IPS-11a (cell line): Measurements from ENCODE around the gene PTPRU.

Source experiments
- H3K4me3 ChIP-seq: one replicate; pipeline ENCODE4 v1.5.1; 2013; ENCODE audit warnings: low read depth, low read length, control low read depth

The PTPRU gene

DNA sequence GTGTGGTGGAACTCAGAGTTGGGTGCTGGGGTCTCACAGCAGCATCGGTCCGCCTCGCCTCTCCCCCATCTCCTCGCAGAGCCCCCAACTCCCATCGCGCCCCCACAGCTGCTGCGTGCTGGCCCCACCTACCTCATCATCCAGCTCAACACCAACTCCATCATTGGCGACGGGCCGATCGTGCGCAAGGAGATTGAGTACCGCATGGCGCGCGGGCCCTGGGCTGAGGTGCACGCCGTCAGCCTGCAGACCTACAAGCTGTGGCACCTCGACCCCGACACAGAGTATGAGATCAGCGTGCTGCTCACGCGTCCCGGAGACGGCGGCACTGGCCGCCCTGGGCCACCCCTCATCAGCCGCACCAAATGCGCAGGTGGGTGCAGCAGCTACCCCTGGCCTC, 24.2 kb downstream of the PTPRU start:
- no peak overlapping the region for H3K4me3 ChIP-seq

DNA sequence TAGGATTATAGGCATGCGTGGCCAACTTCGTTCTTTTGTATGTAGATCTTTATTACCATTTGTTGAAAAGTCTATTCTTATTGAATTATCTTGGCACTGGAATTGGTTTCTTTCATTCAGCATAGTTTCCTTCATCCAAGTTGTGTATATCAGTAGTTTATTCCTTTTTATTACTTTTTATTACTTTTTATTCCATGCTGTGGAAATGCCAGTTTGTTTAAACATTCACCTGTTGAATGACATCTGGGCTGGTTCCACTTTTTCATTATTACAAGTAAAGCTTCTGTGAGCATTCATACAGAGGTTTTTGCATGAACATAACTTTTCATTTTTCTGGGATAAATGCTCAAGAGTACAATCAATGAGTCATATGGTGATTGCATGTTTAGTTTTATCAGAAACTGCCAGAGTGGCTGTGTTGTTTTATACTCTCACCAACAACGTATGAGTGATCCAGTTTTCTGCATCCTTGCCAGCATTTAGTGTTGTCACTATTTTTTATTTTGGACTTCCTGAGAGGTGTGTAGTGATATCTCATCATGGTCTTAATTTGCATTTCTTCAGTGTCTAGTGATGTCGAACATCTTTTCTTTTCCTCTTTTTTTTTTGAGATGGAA, 28.6 kb downstream of the PTPRU start:
- no peak overlapping the region for H3K4me3 ChIP-seq

DNA sequence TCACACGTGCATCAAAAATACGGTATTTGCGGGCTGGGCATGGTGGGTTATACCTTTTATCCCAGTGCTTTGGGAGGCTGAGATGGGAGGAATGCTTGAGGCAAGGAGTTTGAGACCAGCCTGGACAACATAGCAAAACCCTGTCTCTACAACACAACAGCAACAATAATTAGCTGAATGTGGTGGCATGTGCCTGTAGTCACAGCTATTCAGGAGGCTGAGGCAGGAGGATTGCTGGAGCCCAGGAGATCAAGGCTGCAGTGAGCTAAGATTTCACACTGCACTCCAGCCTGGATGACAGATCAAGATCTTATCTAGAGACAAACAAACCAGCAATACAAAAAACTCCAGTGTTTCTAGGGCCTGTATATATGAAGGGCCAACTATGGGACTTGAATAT, 30.6 kb downstream of the PTPRU start:
- H3K4me3 ChIP-seq = no peak overlapping the region

DNA sequence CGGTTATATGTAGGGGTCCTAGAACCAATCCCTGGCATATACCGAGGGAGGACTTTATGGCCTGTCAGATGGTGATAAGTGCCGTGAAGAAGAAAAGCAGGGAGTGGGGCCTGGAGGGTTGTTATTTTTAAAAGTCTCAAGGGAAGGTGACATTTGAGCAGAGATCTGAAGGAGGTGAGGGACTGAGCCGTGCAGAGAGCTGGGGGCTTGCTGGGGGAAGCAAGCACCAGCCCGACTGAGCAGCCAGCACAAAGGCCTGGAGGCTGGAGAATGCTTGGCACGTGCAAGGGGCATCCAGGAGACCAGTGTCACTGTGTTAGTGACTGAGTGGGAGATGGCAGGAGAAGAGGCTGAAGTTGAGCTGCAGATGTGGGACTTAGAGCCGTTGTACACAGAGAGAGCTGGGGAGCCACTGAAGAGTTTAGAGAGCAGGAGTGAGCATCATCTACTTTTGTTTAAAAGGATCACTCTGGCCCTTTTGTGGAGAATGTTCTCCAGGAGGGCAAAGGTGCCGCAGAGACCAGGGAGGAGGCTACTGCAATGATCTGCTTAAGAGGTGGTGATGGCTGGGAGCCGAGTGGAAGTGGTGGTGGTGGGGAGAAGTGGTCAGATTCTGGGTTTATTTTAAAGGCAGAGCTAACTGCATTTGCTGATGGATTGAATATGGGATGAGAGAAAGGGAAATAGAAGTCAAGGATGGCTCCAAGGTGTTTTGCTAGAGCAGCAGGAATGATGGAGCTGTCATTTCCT, 31.2 kb downstream of the PTPRU start:
- no peak overlapping the region for H3K4me3 ChIP-seq

DNA sequence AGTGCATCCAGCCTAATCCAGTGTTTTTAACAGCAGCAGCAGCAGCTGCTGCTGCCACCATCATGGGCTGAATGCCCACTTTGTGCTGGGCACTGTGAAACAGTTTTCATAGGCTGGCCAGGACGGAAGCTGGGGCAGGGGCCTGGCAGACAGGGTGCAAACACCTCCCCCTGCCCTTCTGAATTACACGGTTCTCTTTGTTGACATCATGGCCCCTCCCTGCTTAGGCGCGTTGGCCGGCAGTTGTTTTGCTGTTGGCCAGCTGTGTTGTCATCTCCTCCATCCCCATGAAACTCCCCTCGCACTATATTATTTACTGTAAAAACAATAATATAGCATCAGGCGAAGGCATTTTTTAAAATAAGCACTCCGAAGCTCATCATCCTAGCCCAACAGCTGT, 33.1 kb downstream of the PTPRU start:
- no peak overlapping the region for H3K4me3 ChIP-seq

DNA sequence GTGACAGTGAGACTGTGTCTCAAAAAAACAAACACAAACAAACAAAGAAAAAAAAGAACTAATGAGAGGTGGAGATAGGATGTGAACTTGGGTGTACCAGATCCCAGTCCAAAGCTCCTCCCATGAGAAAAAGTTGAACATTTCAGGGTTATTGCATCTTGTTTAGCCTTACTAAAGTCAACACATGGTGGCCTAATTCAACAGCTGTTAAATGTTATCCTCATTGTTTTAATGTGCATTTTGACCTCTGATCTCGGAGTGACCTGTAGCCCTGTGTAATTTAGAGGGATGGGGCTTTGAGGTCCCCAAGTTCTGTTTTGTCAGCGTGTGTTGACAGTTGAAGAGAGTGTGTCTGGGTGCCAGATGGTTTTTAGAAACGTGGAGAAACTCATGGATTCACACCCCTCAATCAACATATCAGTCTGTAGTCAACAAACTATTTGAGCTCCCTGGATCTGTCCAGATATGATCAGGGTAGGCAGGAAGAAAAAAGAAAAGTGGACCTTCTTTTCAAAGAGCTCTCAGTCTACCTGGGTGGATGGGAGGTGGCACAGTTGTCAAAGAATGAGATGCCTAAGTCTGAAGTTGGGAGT, 34.7 kb downstream of the PTPRU start:
- no peak overlapping the region for H3K4me3 ChIP-seq

DNA sequence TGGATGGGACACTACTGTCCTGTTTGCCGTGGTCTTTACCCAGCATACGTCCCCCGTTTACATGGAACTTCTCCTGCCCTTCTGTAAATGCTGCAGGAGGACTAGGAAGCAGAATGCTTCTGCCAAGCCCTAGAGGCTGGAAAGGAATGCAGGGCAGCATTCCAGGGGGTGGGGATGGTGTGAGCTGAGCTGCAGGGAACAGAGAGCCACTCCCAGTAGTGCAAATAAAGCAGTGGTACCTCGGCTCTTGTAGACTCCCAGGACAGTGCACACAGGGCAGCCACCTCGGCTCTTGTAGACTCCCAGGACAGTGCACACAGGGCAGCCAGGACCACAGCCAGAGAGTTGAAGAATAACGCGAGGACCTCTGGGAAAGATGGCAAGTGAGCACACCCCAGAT, 35.4 kb downstream of the PTPRU start:
- H3K4me3 ChIP-seq = no peak overlapping the region

DNA sequence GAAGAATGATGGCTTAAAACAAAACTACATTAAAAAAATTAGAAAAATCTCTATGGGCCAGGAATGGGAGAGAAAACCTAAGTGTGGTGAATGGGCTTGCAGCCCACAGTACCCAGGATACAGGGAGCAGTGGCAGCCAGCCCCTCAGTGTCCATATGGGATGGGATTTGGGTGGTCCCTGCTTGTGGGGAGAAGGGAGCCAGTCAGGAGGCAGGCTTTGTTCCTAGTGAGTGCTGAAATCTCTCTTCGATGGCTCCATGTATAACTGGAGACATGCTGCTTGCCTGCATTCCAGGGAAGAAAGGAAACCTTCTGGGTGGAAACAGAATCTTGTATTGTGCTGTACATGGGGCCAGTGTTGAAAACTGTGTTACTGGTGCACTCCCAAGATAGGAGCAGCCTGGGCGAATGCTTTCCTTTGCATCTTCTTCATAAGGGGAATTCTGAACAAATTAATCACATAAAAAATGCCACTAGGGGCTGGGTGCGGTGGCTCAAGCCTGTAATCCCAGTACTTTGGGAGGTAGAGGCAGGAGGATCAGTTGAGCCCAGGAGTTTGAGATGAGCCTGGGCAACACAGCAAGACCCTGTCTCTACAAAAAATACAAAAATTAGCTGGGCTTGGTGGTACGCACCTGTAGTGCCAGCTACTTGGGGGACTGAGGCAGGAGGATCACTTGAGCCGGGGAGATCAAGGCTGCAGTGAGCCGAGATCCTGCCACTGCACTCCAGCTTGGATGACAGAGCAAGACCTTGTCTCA, 36.0 kb downstream of the PTPRU start:
- H3K4me3 ChIP-seq = no peak overlapping the region

DNA sequence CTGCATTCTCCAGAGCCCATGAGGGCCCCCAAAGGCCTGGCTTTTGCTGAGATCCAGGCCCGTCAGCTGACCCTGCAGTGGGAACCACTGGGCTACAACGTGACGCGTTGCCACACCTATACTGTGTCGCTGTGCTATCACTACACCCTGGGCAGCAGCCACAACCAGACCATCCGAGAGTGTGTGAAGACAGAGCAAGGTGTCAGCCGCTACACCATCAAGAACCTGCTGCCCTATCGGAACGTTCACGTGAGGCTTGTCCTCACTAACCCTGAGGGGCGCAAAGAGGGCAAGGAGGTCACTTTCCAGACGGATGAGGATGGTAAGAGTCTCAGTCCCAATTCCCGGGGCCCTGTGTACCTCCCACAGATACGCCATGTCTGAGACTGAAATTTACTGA, 39.1 kb downstream of the PTPRU start:
- no peak overlapping the region for H3K4me3 ChIP-seq

DNA sequence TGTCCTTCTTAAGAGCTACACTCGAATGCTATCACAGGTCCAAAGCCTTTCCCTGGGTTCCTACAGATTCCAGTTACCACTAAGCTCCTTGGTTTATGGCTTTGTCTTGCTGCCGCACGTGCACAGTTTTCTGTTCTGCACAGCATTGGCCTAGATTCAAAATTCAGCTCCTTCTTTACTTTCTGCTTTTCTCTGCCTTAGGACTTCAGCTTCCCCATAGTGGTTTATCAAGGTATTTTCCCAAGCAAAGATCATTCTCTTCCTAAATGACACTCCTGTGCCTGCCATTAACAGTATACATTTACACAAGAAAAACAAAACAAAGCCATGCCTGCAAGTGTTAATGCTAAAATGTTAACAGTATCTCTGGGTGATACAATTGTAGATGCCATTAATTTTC, 41.8 kb downstream of the PTPRU start:
- H3K4me3 ChIP-seq = no peak overlapping the region

DNA sequence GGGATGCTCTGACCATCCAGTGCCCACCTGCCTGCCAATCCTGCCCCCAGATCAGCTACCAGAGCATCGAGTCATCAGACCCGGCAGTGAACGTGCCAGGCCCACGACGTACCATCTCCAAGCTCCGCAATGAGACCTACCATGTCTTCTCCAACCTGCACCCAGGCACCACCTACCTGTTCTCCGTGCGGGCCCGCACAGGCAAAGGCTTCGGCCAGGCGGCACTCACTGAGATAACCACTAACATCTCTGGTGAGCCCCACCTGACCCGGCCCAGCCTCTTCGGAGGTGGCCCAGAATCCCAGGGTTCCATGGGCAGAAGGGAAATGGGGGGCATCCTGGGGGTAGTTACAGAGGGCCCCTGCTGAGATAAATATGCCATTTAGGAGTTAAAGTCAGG, 43.1 kb downstream of the PTPRU start:
- no peak overlapping the region for H3K4me3 ChIP-seq

DNA sequence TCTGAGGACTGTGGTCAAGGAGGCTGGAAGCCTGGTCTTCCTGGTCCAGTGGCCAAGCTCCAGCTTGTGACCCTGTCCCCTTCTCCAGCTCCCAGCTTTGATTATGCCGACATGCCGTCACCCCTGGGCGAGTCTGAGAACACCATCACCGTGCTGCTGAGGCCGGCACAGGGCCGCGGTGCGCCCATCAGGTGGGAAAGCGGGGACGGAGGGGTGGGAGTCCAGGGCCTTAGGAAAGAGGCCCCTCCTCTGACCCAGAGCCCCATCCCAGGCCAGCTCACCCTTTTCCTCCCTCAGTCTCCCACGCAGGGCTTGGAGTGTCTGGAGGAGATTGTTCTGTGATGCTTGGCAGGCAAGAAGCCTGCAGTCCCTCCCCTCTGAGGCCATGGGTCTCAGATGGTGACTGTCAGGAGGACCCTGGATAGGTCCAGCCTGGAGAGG, 43.6 kb downstream of the PTPRU start:
- no peak overlapping the region for H3K4me3 ChIP-seq

DNA sequence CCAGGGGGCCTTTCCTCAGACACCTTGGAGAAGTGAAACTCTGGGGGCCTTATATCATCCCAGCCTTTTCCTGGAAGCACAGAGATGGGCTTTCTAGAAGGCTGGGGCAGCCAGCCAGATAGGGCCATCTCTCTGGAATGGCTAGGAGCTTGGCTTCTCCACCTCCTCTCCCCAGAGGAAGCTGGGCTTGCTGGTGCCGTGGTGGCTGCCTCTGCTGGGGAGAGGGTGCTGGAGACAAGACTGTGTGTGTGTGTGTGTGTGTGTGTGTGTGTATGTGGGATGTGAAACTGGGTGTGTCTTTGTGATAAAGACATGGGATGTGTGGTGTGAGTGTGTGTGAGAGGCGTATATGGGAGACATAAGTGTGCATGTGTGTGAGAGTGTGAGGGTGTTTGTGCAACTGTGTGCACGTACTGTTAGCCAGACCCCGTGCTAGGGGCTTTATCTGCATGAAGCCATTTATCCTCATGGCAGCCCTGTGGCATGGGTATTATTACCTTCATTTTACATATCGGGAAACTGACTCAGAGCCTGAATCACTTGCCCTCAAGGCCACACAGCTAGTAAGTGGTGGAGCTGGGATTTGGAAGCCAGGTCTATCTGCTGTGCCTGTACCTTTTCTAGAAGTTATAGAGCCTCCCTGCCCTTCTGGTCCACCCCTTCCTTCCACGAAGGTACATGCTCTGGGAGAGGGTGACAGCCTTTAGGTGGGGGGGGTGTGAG, 44.2 kb downstream of the PTPRU start:
- H3K4me3 ChIP-seq = no peak overlapping the region

DNA sequence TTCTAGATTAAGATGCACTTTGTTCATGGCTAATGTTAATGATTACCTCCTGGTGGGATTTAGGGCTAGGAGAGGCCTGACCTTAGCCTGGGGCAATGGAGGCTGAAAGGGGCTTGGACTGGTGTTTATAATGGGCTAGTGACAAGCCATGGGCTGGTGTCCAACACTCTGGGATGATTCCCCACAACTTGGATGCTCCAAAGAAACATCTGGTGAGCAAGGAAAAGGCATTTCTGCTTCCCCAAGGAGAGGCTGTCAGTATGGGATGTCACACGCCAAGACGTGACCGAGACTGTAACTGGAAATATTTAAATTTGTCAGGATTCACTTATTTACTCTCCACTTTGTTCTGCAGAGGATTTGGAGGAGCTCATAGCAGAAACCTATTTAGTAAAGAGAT, 45.2 kb downstream of the PTPRU start:
- H3K4me3 ChIP-seq = no peak overlapping the region

DNA sequence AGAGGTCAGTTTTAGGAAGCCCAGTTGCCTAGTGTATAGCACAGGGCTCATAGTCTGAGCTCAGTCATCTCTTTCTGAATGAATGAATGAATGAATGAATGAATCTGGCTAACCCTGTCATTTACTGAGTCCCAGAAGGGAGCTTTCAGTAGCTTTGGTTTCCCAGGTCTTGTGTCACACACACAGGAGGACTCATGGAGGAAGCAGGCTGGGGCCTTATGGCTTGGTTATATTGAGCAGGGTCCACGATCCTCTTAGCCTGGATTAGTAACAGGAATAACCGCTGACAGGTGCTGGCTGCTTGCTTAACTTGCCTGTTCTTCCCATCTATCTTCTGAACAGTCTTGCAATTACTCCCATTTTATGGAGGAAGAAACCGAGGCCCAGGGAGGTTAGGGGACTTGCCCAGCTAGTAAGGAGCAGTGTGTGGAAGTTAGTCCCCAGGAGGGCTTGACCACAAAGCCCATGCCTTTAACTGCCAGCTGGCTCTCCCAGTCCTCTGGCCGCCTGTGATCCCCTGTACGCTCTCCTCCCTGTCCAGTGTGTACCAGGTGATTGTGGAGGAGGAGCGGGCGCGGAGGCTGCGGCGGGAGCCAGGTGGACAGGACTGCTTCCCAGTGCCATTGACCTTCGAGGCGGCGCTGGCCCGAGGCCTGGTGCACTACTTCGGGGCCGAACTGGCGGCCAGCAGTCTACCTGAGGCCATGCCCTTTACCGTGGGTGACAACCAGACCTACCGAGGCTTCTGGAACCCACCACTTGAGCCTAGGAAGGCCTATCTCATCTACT, 46.0 kb downstream of the PTPRU start:
- no peak overlapping the region for H3K4me3 ChIP-seq

DNA sequence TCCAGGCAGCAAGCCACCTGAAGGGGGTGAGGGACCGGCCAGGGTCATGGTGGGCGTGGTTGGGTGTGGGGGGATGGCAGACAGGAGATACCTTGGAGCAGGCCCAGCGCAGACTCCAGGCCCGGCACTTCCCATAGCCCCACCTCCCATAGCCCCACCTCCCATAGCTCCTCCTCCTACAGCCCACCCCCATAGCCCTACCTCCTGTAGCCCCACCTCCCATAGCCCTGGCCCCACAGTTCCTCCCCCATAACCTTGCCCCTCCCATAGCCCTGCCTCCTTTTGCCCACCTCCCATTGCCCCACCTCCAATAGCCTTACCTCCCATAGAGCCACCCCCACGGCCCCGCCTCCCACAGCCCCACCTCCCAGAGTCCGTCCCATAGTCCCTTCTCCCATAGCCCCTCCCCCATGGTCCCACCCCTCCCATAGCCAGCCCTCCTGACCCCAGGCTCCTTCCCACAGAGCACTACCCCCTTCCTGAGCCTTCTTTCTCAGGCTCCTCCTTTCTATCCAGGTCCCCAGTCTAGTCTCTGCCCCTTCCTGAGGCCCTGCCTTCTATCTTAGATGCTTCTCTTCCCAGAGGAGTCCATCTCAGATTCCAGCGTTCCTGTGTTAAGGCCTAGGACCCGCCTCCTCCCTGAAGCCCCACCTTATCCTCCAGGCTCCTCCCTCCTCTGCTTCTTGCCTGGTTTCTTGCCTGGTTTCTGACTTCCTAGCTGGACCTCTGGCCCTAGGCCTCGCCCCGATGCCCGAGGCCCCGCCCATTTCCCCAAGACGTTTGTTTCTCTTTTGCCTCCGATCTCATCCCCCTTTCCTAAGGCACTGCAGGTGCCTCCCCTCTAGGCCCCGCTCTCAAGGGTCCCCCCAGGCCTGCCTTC, 46.8 kb downstream of the PTPRU start:
- no peak overlapping the region for H3K4me3 ChIP-seq

DNA sequence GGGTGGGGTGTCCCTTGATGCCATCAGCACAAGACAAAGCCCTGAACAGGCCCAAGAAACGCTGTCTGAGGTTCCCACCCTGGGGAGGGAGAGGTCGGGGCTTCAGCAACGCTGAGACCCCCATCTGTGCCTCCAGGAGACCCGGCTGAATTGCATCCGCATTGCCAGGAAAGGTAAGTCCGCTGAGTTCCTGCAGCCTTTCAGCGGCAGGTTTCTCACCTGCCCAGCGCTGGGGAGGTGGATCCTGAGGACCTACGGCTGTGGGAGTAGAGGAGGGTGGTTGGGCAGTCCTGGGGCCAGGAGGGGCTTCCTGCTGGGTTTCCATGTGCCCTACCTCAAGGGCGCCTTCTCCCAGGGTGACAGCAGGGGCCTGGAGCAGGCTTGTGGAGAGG, 47.5 kb downstream of the PTPRU start:
- no peak overlapping the region for H3K4me3 ChIP-seq

DNA sequence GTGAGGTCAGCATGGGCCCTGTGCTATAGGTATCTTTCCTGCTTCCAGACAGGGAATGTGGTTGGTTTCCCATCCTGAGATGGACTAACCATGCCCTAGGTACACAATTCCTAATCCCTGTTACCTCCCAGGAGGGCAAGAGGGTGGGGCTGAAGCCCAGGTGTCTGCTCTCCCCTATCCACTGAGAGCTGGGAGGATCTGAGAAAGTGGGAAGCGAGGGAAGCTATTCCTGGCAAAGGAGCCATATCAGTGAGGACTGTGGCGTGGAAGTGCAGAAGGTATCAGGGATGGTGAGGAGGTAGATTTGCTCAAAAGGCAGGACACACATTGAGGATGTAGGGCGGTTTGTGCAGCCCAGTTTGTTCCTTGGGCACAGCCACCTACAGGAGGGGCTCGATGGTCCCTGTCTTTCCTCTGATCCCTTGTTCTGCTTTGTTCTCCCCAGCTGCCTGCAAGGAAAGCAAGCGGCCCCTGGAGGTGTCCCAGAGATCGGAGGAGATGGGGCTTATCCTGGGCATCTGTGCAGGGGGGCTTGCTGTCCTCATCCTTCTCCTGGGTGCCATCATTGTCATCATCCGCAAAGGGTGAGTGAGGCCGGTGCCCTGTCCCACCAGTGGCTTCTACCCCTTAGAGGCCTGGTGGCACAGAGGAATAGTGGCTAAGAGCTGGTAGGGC, 48.1 kb downstream of the PTPRU start:
- no peak overlapping the region for H3K4me3 ChIP-seq
